ENCODE results near the gene EPC2.

The EPC2 gene

DNA sequence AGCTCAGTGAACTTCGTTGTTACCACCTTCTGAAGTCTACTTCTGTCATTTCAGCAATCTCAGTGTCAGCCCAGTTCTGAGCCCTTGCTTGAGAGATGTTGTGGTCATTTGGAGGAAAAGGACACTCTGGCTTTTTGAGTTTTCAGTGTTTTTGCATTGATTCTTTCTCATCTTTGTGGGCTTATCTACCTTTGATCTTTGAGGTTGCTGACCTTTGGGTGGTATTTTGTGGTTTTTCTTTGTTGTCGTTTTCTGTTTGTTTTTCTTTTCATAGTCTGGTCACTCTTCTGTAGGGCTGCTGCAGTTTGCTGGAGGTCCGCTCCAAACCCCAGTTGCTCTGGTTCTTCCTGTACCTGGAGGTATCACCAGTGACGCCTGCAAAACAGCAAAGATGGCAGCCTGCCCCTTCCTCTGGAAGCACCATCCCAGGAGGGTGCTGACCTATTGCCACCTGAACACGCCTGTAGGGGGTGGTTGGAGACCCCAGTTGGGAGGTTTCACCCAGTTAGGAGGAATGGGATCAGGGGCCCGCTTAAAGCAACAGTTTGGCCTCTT is 74.7 kb downstream of the EPC2 start:
- TF ChIP-seq, protein P1, sequence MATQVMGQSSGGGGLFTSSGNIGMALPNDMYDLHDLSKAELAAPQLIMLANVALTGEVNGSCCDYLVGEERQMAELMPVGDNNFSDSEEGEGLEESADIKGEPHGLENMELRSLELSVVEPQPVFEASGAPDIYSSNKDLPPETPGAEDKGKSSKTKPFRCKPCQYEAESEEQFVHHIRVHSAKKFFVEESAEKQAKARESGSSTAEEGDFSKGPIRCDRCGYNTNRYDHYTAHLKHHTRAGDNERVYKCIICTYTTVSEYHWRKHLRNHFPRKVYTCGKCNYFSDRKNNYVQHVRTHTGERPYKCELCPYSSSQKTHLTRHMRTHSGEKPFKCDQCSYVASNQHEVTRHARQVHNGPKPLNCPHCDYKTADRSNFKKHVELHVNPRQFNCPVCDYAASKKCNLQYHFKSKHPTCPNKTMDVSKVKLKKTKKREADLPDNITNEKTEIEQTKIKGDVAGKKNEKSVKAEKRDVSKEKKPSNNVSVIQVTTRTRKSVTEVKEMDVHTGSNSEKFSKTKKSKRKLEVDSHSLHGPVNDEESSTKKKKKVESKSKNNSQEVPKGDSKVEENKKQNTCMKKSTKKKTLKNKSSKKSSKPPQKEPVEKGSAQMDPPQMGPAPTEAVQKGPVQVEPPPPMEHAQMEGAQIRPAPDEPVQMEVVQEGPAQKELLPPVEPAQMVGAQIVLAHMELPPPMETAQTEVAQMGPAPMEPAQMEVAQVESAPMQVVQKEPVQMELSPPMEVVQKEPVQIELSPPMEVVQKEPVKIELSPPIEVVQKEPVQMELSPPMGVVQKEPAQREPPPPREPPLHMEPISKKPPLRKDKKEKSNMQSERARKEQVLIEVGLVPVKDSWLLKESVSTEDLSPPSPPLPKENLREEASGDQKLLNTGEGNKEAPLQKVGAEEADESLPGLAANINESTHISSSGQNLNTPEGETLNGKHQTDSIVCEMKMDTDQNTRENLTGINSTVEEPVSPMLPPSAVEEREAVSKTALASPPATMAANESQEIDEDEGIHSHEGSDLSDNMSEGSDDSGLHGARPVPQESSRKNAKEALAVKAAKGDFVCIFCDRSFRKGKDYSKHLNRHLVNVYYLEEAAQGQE (IDR thresholded peaks at IDR 0.05; ENCODE audit: insufficient read depth in 1 of 2, low read depth in 2 of 2, low read length in 2 of 2): no peak
- no peak for TF ChIP-seq SIN3A (IDR thresholded peaks at IDR 0.05; ENCODE audit: borderline replicate concordance, insufficient read depth, low read length)
- TF ChIP-seq POLR2AphosphoS5 (IDR thresholded peaks at IDR 0.05; ENCODE audit: low read depth, low read length): no peak
- TF ChIP-seq TAF1 (IDR thresholded peaks at IDR 0.05; ENCODE audit: borderline replicate concordance, insufficient read depth, low read length): no peak
- no peak for TF ChIP-seq FOXP2 (optimal IDR thresholded peaks at IDR 0.05; ENCODE audit: borderline replicate concordance, extremely low read depth, extremely low read length, insufficient read depth)

DNA sequence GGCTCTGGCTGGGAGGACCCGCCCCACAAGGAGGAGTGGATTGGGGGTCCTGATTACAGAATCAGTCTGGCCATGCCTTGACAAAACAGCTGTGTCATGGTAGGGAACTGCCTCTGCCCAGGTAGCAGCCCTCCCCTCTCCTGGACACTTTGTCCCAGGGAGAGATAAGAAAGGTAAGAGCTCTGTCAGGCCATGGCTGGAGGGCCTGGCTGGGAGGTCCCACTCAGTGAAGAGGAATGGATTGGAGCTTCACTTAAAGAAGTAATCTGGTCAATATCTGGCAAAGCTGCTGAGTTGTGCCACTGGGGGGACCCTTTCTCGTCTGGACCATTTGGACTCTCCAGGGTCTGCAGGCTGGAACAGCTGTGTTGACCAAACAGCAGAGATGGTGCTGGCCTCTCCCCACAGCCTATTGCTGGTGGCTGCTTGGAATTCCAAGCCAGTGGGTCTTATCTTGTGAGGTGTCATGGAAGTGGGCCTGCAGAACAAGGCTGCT is 75.4 kb downstream of the EPC2 start:
- no peak for TF ChIP-seq TAF1 (IDR thresholded peaks at IDR 0.05; ENCODE audit: borderline replicate concordance, insufficient read depth, low read length)
- TF ChIP-seq POLR2AphosphoS5 (IDR thresholded peaks at IDR 0.05; ENCODE audit: low read depth, low read length): no peak
- no peak for TF ChIP-seq SIN3A (IDR thresholded peaks at IDR 0.05; ENCODE audit: borderline replicate concordance, insufficient read depth, low read length)
- TF ChIP-seq, protein P1 (IDR thresholded peaks at IDR 0.05; ENCODE audit: insufficient read depth in 1 of 2, low read depth in 2 of 2, low read length in 2 of 2): no peak
- TF ChIP-seq FOXP2 (optimal IDR thresholded peaks at IDR 0.05; ENCODE audit: borderline replicate concordance, extremely low read depth, extremely low read length, insufficient read depth): no peak

DNA sequence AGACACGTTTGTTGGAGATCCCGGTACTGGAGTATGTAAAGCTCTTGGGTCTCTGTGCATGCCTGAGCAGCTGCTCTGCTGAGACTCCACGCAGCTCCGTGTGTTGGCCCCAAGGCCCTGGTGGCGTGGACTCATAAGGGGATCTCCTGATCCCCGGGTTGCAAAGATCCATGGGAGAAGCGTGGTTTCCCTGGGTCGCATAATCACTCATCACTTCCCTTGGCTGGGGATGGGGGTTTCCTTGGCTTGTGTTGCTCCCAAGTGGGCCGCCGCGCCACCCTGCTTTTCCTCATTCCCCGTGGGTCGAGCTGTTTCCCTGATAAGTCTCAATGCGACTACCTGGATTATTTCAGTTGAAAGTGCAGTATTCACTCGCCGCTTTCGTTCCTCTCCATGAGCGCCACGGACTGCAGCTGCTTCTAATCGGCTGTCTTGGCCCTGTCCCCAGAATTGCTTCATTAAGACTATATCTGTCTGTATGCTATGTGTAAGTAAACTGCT is 76.0 kb downstream of the EPC2 start:
- TF ChIP-seq TAF1 (IDR thresholded peaks at IDR 0.05; ENCODE audit: borderline replicate concordance, insufficient read depth, low read length) (no peak), POLR2AphosphoS5 (IDR thresholded peaks at IDR 0.05; ENCODE audit: low read depth, low read length) (no peak), FOXP2 (optimal IDR thresholded peaks at IDR 0.05; ENCODE audit: borderline replicate concordance, extremely low read depth, extremely low read length, insufficient read depth) (no peak), SIN3A (IDR thresholded peaks at IDR 0.05; ENCODE audit: borderline replicate concordance, insufficient read depth, low read length) (no peak)
- TF ChIP-seq, protein P1 (IDR thresholded peaks at IDR 0.05; ENCODE audit: insufficient read depth in 1 of 2, low read depth in 2 of 2, low read length in 2 of 2): no peak

DNA sequence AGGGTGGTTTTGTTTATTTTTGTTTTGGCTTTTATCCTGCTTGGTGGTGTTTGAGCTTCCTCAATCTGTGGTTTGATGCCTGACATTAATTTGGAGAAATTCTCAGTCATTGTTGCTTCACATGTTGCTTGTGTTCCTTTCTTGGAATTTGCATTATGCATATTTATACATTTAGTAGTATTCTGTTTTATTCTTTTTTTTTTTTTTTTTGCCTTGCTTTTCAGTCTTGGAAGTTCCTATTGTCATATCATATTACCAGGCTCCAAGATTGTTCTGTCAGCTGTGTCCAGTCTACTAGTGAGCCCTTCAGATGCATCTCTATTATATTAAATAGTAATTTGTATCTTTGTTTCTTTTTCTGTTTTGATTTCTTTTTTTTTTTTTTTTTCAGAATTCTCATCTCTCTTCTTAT is 77.0 kb downstream of the EPC2 start:
- TF ChIP-seq TAF1 (IDR thresholded peaks at IDR 0.05; ENCODE audit: borderline replicate concordance, insufficient read depth, low read length): no peak
- no peak for TF ChIP-seq FOXP2 (optimal IDR thresholded peaks at IDR 0.05; ENCODE audit: borderline replicate concordance, extremely low read depth, extremely low read length, insufficient read depth)
- TF ChIP-seq, protein P1 (IDR thresholded peaks at IDR 0.05; ENCODE audit: insufficient read depth in 1 of 2, low read depth in 2 of 2, low read length in 2 of 2): no peak
- no peak for TF ChIP-seq POLR2AphosphoS5 (IDR thresholded peaks at IDR 0.05; ENCODE audit: low read depth, low read length)
- no peak for TF ChIP-seq SIN3A (IDR thresholded peaks at IDR 0.05; ENCODE audit: borderline replicate concordance, insufficient read depth, low read length)

All from PFSK-1 (cell line).